GM21526 (cell line): ENCODE data around the gene SRP14.
"Not testable (repeated sequence)": the region's sequence is repeated elsewhere in the genome, so short reads cannot be mapped to it uniquely, and the experiment has no call there.

ENCODE experiments used
- ATAC-seq: cut with Tn5 transposase; IDR thresholded peaks from one replicate; pipeline ENCODE4 v1.9.1; 2021; ENCODE audit warnings: moderate library complexity; ENCODE audit not compliant: unreplicated experiment, low FRiP score

SRP14 gene

DNA sequence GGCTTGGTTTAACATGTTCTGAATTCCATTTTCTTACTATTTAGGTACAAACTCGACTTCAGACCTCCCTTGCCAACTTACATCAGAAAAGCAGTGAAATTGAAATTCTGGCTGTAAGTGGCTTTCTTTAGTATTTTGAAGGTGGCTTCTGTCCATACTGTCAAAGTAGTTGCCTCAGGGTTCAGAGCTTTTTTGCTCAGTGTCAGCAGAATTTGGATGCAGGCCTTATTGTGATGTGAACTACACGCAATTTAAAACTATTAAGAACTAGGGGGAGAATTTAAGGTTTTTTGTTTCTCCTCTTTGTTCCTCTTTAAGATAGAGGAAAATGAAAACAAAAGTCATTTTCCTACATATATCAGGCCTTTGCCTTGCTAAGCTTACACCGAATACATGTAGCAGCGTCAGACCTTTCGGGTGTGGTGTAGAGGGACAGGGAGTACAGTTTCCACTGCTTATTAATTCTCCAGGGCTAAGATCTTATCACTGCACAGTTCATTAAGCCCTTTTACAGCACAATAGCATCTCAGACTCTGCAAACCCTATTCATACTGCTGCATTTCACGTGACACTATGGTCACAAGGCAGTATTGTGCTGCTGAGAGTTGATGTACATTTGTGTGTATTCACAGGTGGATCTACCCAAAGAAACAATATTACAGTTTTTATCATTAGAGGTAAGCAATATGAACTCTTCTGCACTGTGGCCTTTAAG, 6.7 kb downstream of the SRP14 start:
- no peak for ATAC-seq

GRCh38 chr15:40031300-40031699, 7.7 kb downstream of the SRP14 start:
- ATAC-seq, result no peak

GRCh38 chr15:40029979-40030893, 8.7 kb downstream of the SRP14 start:
- ATAC-seq, result no peak

DNA sequence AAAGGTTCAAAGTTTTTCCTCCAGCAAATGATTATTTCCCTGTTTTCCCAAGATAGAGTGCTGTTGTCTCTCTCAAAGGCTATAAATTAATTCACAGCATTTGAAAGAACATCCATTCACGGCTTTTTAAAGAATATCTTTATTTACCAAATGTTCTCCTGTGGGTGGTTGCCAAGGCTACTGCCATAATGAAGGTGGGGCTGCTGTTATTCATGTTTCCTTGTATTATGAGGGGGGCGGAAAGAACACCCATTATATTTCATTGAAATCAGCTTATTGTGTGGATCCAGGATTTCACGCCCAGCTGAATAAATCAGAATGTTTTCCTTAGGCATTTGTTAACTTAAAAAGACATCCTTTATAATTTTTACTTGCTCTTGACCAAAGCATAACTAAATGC, 10.1 kb downstream of the SRP14 start:
- ATAC-seq, result no peak

DNA sequence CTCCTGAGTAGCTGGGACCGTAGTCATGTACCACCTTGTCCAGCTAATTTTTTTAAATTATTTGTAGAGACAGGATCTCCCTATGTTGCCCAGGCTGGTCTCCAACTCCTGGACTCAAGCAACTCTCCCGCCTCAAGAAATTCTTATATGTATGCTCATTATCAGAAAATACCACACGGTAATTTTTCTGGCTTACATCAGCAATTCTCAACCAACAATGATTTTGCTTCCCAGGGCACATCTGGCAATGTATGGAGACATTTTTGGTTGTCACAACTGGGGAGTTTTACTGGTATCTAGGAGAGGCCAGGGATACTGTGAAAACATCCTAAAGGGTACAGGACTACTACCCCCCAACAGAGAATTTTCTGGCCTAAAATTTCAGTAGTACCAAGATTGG, 10.8 kb downstream of the SRP14 start:
- no peak for ATAC-seq

- ATAC-seq, result no peak
Observed at GRCh38 chr15:40016224-40016865, 22.6 kb downstream of the SRP14 start.

DNA sequence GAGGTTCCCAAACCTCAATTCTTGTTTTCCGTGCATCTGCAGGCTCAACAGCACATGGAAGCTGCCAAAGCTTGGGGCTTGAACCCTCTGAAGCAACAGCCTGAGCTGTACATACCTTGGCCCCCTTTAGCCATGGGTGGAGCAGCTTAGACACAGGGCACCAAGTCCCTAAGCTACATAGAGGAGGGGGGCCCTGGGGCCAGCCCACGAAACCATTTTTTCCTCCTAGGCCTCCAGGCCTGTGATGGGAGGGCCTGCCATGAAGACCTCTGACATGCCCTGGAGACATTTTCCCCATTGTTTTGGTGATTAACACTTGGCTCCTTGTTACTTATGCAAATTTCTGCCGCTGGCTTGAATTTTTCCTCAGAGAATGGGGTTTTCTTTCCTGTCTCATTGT, 24.6 kb downstream of the SRP14 start:
- ATAC-seq, result no peak

DNA sequence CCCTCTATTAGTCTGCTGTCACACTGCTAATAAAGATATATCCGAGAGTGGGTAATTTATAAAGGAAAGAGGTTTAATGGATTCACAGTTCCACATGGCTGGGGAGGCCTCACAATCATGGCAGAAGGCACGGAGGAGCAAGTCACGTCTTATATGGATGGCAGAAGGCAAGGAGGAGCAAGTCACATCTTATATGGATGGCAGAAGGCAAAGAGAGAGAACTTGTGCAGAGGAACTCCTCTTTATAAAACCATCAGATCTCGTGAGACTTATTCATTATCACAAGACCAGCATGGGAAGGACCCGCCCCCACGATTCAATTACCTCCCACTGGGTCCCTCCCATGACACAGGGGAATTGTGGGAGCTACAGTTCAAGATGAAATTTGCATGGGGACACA, 25.6 kb downstream of the SRP14 start:
- ATAC-seq, result not testable (repeated sequence)

GRCh38 chr15:40011303-40011702, 27.7 kb downstream of the SRP14 start:
- no peak for ATAC-seq

GRCh38 chr15:40010686-40011085, 28.3 kb downstream of the SRP14 start:
- ATAC-seq, result no peak

- no peak for ATAC-seq
Observed at GRCh38 chr15:40008061-40008765, 30.8 kb downstream of the SRP14 start.

GRCh38 chr15:40006646-40007045, 32.3 kb downstream of the SRP14 start:
- ATAC-seq, result no peak

- ATAC-seq, result no peak
Observed at GRCh38 chr15:40006003-40006402, 33.0 kb downstream of the SRP14 start.

GRCh38 chr15:40003116-40003916, 35.7 kb downstream of the SRP14 start:
- ATAC-seq, result no peak

GRCh38 chr15:40002295-40002694, 36.7 kb downstream of the SRP14 start:
- no peak for ATAC-seq

- ATAC-seq, result no peak
Observed at GRCh38 chr15:39999538-40000200, 39.3 kb downstream of the SRP14 start.

DNA sequence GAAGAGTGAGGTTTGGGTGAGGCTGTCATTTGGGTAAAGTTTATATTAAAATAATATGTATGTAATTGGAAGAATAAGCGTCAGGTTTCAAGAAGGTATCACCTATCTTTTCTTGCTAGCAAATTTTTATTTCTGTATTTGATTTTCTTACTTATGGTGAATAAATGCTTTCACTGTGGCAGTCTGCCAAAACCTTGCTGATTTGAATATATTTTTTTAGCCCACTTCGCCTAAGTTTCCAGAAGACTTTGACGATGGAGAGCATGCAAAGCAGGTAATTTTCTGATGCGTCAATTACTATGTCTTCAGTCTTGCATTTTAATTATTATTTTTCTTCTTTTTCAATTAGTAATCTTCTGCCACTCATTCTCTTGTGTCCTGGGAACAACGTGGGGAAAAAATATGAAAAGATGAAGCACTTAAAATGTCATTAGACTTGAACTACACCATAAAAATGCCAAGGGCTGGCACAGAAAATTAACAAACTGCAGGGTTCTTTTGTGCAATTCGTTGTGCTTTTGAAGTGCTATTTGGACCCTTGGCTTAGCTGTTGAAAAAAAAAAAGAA, 40.4 kb downstream of the SRP14 start:
- no peak for ATAC-seq

- ATAC-seq, result no peak
Observed at GRCh38 chr15:39997639-39998038, 41.3 kb downstream of the SRP14 start.

GRCh38 chr15:39997031-39997430, 42.0 kb downstream of the SRP14 start:
- no peak for ATAC-seq
